H1 (cell line): ENCODE data around the gene CD164. TPM values are rescaled to one million over a fixed set of nuclear protein-coding genes. Genes with fewer than 3 reads are reported as not detected.

Experiments
- CBX5 ChIP-seq: fragments of 300-800, 300-1000 bp; sonication (generic); IDR thresholded peaks from 2 replicates; pipeline ENCODE4 v1.7.1; 2016; ENCODE audit warnings: antibody characterized with exemption, low read length, low read depth
- EGR1 ChIP-seq: IDR thresholded peaks from 2 replicates; pipeline ENCODE4 v1.6.1; 2011; ENCODE audit warnings: low read depth, low read length, borderline replicate concordance
- KDM1A ChIP-seq: fragments of 200-600, 300-600 bp; sonication (generic); IDR thresholded peaks from 2 replicates; pipeline ENCODE4 v1.7.1; 2016; ENCODE audit warnings: mild to moderate bottlenecking, low read length, borderline replicate concordance
- PHF8 ChIP-seq: fragments of 200-600 bp; sonication (generic); conservative IDR thresholded peaks from 2 replicates; pipeline ENCODE4 v1.7.1; 2012; ENCODE audit warnings: low read depth, mild to moderate bottlenecking, inconsistent platforms, low read length, moderate library complexity
- RFX5 ChIP-seq: IDR thresholded peaks from 2 replicates; pipeline ENCODE4 v1.6.1; 2011; ENCODE audit warnings: low read depth, low read length, improper control_type of control experiment, borderline replicate concordance
- SIX5 ChIP-seq: IDR thresholded peaks from 2 replicates; pipeline ENCODE4 v1.6.1; 2011; ENCODE audit warnings: mild to moderate bottlenecking, low read depth, low read length
- SP1 ChIP-seq: IDR thresholded peaks from 2 replicates; pipeline ENCODE4 v1.6.1; 2011; ENCODE audit warnings: low read depth, low read length
- SP2 ChIP-seq: IDR thresholded peaks from 2 replicates; pipeline ENCODE4 v1.6.1; 2012; ENCODE audit warnings: mild to moderate bottlenecking, low read length, inconsistent platforms
- TEAD4 ChIP-seq: IDR thresholded peaks from 2 replicates; pipeline ENCODE4 v1.6.1; 2012; ENCODE audit warnings: low read depth, low read length, inconsistent platforms, mixed read lengths
- polyA plus RNA-seq, 7 experiments: library from polyadenylated mRNA; depleted of rRNA in 3 of 7; stranded (reverse) in 5 of 7; unstranded in 2 of 7; fragments of >200 nt in 5 of 7; fragments of 200-250 nt in 2 of 7; gene quantifications; 1 replicate in 5 of 7; 2 replicates in 1 of 7; 4 replicates in 1 of 7; pipeline versions ENCODE4 v1.2.1 to v1.2.3, GENCODE V29; 2011 to 2013; ENCODE audit warnings: missing spikeins in 2 of 7, mixed read lengths in 2 of 7
- total RNA-seq: library from RNA; stranded (reverse); fragmentation: NEBNext Ultra II Directional; extraction: Animal tissue kit (Norgen Biotek cat#: 25700); gene quantifications from 2 replicates; pipeline ENCODE4 v1.2.1, GENCODE V29; 2021

The CD164 gene
- total and polyA plus RNA-seq, 2 of the 8 experiments (the other 6 are each of a cell fraction or from before 2014, with no cell fraction given): 69.3 to 94.3 TPM

DNA sequence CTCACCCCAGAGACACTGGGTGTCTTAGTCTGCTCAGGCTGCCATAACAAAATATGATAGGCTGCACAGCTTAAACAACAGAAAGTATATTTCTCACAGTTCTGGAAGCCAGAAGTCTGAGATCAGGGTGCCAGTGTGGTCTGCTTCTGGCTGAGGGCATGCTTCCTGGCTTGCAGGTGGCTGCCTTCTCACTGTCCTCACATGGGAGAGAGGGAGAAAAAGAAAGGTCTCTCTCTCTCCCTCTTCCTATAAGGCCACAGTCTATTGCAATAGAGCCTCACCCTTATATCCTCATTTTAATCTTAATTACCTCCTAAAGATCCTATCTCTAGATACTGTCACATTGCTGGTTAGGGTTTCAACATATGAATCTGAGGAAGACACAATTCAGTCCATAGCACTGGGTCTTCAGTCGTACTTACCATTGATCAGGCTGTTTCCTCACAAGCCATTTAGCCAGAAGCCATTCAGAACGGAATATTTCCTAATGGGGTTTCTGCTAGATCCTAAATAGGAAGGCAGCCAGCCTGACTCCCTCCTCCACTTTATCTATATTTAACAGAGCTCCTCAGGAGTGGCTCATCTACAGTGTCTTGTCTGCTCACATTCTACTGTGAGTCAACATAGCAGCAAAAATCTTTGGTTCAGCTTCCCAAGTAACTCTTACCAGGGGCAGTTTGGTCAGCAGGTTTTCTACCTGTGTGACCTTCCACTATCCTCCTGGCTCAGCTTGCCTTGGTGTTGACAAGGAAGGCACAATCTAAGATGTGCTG, 42.2 kb downstream of the CD164 start (continued):
- no peak for TF ChIP-seq SIX5
- no peak for TF ChIP-seq KDM1A
- no peak for TF ChIP-seq RFX5
- TF ChIP-seq PHF8: no peak
- no peak for TF ChIP-seq TEAD4
- no peak for TF ChIP-seq CBX5
- no peak for TF ChIP-seq EGR1
- no peak for TF ChIP-seq SP1
- TF ChIP-seq SP2: no peak
